ENCODE results near the gene COMMD7.
"Not testable (repeated sequence)": the region's sequence is repeated elsewhere in the genome, so short reads cannot be mapped to it uniquely, and the experiment has no call there.

Gene COMMD7

DNA sequence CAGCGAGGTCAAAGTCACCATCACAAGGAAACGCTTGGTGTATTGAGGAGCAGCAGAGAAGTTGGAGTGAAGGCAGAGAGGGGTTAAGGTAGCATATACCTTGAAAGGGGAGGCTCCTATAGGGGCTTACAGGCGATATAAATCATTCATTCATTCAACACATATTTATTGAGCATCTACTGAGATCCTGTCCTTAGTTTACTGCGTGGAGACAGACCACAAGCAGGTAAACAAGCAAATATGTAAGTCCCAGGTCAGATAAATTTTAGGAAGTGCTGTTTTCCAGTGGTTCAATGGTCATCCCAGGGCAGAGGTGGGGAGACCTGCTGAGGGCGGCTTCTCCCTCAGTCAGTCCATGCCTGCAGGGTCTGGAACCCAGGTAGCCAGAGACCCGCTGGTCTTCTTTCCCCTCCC, 18.2 kb upstream of the COMMD7 start:
- Mint-ChIP-seq H3K27ac (peak overlapping the region; percentile 30), H3K36me3 (ENCODE audit: low read depth) (no peaks in the 10 kb centered on the region), H3K9me3 (no peaks in the 10 kb centered on the region), H3K27me3 (peaks cover 31% of the 10 kb centered on the region), H3K4me1 (ENCODE audit: low read depth) (peaks cover 22% of the 10 kb centered on the region), H3K4me3 (peak overlapping the region; percentile 76)
- intact Hi-C loops (cut with micrococcal nuclease): no loop called here

DNA sequence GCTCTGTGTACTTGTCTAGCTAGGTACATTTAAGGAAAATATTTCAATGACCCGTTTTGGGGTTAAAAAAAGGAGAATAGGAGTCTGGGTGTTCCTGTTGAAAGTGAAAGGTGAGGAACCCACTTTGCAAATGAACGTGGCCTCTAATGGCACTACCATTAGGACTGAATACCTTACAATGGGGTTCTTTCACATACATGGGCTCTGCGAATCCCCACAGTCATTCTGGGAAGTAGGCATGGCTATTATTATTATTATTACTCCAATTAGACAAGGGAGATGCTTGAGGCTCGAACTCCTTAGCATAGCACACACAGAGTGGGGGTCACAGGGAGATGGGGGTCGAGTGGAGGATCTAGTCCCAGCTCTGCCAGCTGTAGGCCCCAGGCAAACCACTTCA, 12.9 kb upstream of the COMMD7 start:
- H3K4me1 Mint-ChIP-seq (ENCODE audit: low read depth): peaks cover 11% of the 10 kb centered on the region
- no peaks in the 10 kb centered on the region for H3K36me3 Mint-ChIP-seq (ENCODE audit: low read depth)
- H3K27ac Mint-ChIP-seq: no peak overlapping the region
- intact Hi-C loops (cut with micrococcal nuclease): no loop called here
- H3K27me3 Mint-ChIP-seq: peaks cover 4% of the 10 kb centered on the region
- H3K9me3 Mint-ChIP-seq: no peaks in the 10 kb centered on the region
- H3K4me3 Mint-ChIP-seq: no peak overlapping the region

DNA sequence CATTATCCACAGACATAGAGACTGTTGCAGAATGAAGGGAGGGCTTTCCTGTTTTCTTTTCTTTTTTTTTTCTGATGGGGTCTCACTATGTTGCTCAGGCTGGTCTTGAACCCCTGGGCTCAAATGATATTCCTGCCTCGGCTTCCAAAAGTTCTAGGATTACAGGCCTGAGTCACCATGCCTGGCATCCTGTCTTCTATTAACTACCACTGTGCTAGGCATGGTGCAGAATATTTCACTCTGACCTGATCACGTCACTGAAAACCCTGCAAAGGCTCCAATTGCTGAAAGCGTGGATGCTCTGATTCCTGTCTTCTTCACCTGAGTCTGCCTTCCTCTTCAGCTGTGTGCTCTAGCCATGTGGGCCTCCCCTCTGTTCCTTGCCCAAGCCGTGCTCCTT, 10.5 kb upstream of the COMMD7 start:
- intact Hi-C loops (cut with micrococcal nuclease): no loop called here
- no peak overlapping the region for H3K27ac Mint-ChIP-seq
- no peak overlapping the region for H3K4me3 Mint-ChIP-seq
- no peaks in the 10 kb centered on the region for H3K27me3 Mint-ChIP-seq
- peaks cover 10% of the 10 kb centered on the region for H3K4me1 Mint-ChIP-seq (ENCODE audit: low read depth)
- H3K9me3 Mint-ChIP-seq: no peaks in the 10 kb centered on the region
- no peaks in the 10 kb centered on the region for H3K36me3 Mint-ChIP-seq (ENCODE audit: low read depth)

DNA sequence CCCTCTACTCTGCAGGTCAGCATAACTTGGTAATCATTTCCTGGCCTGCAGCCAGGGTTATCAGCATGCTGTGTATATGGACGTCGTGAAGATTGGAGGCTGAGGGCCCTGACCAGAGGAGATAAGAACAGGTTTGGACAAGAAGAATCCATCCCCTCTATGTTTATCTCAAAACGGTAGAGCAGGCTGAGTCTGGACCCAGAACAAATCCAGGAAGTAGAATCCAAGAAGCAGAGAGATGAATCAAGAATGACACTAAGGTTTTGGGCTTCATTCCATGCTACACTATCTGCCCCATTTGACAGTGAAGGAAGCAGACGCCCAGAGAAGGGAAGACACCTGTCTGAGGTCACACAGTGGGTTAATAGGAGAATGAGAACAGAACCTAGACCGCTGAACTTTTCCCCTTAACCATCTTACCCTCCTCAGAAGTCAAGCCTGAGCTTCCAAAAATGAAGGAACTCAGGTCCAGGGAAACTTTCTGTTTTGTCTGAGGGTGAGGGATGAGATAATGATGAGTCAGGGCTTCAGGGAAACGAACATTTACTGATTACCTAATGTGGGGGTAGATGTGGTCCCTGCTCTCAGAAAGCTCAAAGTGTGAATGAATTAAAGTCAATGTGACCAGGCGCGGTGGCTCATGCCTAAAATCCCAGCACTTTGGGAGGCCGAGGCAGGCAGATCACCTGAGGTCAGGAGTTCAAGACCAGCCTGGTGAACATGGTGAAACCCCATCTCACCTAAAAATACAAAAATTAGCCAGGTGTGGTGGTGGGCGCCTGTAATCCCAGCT, 9.4 kb upstream of the COMMD7 start:
- Mint-ChIP-seq H3K4me3 (no peak overlapping the region), H3K27me3 (no peaks in the 10 kb centered on the region), H3K36me3 (ENCODE audit: low read depth) (no peaks in the 10 kb centered on the region), H3K4me1 (ENCODE audit: low read depth) (peaks cover 10% of the 10 kb centered on the region), H3K9me3 (no peaks in the 10 kb centered on the region), H3K27ac (no peak overlapping the region)
- intact Hi-C loops (cut with micrococcal nuclease): no loop called here

DNA sequence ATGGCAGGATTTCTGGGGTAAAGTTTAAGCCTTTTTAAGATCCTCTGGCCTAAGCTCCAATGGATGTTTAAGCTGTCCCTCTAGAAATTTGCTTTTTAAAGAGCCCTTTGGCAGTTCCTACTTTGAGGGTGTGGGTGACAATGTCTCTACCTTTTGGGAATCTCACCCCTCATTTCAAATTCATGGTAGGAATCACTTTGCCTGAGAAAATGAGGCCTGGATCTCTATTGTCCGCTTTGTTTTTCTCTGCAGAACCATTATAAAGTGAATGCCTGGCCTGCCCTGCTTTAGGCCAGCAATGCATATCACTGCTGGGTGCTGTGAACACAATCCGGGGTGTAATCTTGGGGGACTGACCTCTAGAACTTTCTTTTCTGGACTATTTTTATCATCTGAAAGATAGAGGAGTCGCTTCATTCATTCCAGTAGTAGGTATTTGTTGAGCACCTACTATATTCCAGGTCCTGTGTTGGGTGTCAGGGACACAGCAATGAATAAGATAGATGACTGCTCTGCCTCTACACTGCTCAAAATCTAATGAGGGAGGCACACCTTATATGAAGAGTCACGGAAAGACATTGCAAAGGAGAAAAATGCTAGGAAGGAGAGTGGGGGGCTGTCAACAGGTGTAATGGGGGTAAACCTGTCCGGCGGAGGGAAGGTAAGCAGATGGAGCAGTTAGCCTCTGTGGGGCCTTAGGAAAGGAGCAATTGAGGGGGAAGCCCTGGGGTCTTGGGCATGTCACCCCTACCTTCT, 8.6 kb upstream of the COMMD7 start:
- intact Hi-C loops (cut with micrococcal nuclease): no loop called here
- Mint-ChIP-seq H3K36me3 (ENCODE audit: low read depth) (no peaks in the 10 kb centered on the region), H3K27me3 (no peaks in the 10 kb centered on the region), H3K9me3 (no peaks in the 10 kb centered on the region), H3K27ac (no peak overlapping the region), H3K4me1 (ENCODE audit: low read depth) (peaks cover 11% of the 10 kb centered on the region), H3K4me3 (no peak overlapping the region)

DNA sequence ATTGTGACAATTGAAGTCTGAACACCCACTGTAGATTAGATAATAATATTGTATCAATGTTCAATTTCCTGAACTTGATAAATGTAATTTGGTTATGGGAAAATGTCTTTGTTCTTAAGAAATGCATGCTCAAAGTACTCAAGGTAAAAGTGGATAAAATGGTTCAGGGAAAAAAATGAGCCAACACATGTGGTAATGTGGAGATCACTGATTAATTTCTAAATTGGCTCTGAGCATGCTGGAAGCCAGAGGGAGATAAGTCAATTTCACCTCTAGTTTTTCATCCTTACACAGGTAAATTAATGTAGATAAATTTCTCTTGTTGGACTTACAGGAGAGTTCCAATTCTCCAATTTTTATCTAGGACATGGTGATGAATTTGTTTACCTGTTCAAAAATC, 8.0 kb upstream of the COMMD7 start:
- H3K27ac Mint-ChIP-seq: no peak overlapping the region
- intact Hi-C loops (cut with micrococcal nuclease): no loop called here
- no peaks in the 10 kb centered on the region for H3K27me3 Mint-ChIP-seq
- no peaks in the 10 kb centered on the region for H3K9me3 Mint-ChIP-seq
- H3K36me3 Mint-ChIP-seq (ENCODE audit: low read depth): no peaks in the 10 kb centered on the region
- peaks cover 17% of the 10 kb centered on the region for H3K4me1 Mint-ChIP-seq (ENCODE audit: low read depth)
- H3K4me3 Mint-ChIP-seq: no peak overlapping the region

DNA sequence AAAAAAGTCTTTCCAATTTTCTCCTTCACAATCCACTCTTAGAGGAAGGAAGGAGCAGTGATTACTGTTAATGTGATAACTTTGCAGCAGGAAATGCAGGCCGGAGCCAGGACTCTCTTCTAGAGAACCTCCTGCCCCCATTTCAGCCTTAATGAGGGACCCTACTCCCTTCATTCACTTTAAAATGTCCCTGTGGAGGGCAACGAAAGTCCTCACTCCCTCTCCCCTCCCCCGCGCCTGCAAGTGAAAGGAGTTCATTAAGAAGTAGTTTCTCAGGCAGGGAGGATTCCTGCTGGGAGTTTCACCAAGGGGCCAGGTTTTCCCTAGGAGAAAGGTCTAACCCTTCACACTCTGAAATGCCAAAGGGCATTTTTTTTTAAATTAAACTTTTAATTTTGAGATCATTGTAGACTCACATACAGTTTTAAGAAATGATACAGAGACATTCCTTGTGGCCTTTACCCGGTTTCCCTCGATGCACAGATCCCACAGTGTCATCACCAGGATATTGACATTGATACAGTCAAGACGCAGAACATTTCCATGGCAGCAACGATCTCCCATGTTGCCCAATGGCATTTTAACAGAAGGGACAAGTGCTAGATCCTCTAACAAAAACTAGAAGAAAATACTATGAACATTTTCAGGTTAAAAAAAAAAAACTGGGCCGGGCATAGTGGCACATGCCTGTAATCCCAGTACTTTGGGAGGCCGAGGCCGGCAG, 6.8 kb upstream of the COMMD7 start:
- H3K9me3 Mint-ChIP-seq: no peaks in the 10 kb centered on the region
- no peaks in the 10 kb centered on the region for H3K36me3 Mint-ChIP-seq (ENCODE audit: low read depth)
- no peaks in the 10 kb centered on the region for H3K27me3 Mint-ChIP-seq
- intact Hi-C loops (cut with micrococcal nuclease): no loop called here
- H3K4me3 Mint-ChIP-seq: no peak overlapping the region
- H3K27ac Mint-ChIP-seq: no peak overlapping the region
- peaks cover 18% of the 10 kb centered on the region for H3K4me1 Mint-ChIP-seq (ENCODE audit: low read depth)

DNA sequence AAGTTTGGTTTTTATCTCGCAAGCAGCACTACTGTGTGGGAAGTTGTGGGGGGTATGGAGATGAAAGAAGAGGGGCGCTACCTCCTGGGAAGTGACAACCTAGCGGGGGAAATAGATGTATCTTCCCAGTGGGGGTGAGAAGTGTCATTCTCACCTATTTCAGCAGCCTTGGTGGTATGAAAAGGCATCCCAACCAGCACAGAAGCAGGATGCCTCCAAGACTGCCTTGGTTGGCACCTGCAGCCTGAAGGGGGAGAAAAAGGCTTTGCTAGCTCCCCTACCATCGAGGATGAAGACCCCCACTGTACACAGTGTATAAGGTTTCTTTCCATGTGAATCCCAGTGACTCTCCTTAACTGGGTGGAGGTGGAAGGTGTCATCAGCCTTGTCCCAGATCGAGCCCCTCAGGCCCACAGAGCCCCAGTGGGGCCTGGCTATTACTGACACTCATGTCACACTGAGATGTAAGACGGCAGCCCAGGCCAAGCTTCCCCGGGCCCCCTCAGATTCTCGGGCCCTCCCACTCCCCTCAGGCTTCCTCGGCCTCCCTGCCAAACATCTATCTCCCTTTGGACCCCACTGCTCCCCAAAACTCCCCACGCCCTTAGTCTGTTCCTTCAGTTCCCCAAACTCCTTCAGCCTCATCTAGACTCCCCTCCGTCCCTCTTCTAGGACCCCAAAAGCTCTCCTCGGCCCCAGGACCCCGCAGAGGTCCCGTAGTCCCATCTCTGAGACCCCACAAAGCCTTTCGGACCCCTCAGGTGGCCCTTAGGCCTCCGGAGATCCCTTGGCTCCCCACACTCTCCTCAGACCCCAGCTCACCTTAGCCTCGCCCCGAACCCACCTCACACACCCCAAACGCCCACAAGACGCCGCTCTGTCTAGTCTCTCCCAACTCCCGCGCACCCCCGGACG, 688 bp downstream of the COMMD7 start:
- Mint-ChIP-seq H3K36me3 (ENCODE audit: low read depth) (peaks cover 24% of the 10 kb centered on the region), H3K27ac (peak overlapping the region; percentile 97), H3K27me3 (no peaks in the 10 kb centered on the region), H3K9me3 (no peaks in the 10 kb centered on the region), H3K4me3 (peak overlapping the region; percentile 99), H3K4me1 (ENCODE audit: low read depth) (peaks cover 27% of the 10 kb centered on the region)
- intact Hi-C loops (cut with micrococcal nuclease): loop anchor here (2.0 kb wide), 1 partner anchor 20 kb away; the partner anchor contains the start of gene DNMT3B

DNA sequence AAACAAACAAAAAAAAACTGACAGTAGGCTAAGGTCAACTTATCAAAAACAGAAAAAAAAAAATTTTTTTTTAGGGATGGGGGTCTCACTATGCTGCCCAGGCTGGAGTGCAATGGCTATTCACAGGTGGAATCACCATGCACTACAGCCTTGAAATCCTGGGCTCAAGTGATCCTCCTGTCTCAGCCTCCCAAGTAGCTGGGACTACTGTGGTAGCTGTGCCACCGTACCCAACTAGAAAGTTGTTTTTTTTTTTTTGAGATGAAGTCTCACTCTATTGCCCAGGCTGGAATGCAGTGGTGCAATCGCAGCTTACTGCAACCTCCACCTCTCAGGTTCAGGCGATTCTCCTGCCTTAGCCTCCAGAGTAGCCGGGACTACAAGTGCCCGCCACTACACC, 2.1 kb downstream of the COMMD7 start:
- intact Hi-C loops (cut with micrococcal nuclease): no loop called here
- H3K4me1 Mint-ChIP-seq (ENCODE audit: low read depth): peaks cover 20% of the 10 kb centered on the region
- no peaks in the 10 kb centered on the region for H3K27me3 Mint-ChIP-seq
- no peak overlapping the region for H3K4me3 Mint-ChIP-seq
- H3K9me3 Mint-ChIP-seq: no peaks in the 10 kb centered on the region
- H3K27ac Mint-ChIP-seq: no peak overlapping the region
- peaks cover 38% of the 10 kb centered on the region for H3K36me3 Mint-ChIP-seq (ENCODE audit: low read depth)

DNA sequence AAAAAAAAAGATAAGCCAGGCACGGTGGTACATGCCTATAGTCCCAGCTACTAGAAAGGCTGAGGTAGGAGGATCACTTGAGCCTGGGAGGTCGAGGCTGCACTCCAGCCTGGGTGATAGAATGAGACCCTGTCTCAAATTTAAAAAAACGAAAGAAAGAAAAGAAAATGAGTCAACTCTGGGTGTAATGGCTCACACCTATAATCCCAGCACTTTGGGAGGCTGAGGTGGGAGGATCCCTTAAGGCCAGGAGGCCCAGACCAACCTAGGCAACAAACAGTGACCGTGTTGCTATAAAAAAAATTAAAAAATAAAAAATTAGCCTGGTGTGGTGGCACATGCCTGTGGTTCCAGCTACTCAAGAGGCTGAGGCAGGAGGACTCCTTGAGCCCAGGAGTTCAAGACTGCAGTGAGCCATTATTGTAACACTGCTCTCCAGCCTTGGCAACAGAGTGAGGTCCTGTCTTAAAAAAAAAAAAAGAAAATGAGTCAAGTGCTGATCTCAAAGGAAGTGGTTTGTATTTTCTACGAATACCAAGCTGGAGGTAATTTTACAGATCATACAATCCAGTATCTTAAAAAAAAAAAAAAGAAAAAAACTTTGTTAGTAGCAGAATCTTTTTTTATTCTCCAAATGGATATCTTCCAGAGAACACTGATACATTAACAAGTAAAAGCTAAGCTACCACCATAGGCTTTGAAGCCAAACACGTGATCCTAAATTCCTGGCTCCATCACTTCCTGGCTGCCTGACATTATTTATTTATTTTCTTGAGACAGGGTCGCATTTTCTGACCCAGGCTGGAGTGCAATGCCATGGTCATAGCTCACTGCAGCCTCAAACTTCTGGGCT, 5.7 kb downstream of the COMMD7 start:
- Mint-ChIP-seq H3K27me3 (no peaks in the 10 kb centered on the region), H3K9me3 (no peaks in the 10 kb centered on the region), H3K4me3 (no peak overlapping the region), H3K36me3 (ENCODE audit: low read depth) (peaks cover 47% of the 10 kb centered on the region), H3K27ac (no peak overlapping the region), H3K4me1 (ENCODE audit: low read depth) (peaks cover 10% of the 10 kb centered on the region)
- intact Hi-C loops (cut with micrococcal nuclease): no loop called here

DNA sequence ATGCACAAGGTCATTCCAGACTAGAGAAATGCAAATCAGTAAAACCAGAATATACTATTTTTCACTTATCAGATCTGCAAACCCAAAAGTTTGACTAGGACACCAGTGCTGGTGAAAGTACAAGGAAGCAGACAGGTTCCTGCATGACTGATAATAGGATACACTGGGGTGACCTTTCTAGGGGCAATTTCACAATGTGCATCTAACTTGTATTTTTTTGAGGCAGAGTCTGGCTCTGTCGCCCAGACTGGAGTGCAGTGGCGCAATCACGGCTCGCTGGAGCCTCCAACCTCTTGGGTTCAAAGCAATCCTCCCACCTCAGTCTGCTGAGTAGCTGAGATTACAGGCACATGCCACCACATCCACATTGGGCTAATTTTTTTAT, 11.4 kb downstream of the COMMD7 start:
- Mint-ChIP-seq H3K4me3 (no peak overlapping the region), H3K27ac (no peak overlapping the region), H3K27me3 (no peaks in the 10 kb centered on the region), H3K4me1 (ENCODE audit: low read depth) (peaks cover 12% of the 10 kb centered on the region), H3K36me3 (ENCODE audit: low read depth) (peaks cover 70% of the 10 kb centered on the region), H3K9me3 (no peaks in the 10 kb centered on the region)
- intact Hi-C loops (cut with micrococcal nuclease): no loop called here

DNA sequence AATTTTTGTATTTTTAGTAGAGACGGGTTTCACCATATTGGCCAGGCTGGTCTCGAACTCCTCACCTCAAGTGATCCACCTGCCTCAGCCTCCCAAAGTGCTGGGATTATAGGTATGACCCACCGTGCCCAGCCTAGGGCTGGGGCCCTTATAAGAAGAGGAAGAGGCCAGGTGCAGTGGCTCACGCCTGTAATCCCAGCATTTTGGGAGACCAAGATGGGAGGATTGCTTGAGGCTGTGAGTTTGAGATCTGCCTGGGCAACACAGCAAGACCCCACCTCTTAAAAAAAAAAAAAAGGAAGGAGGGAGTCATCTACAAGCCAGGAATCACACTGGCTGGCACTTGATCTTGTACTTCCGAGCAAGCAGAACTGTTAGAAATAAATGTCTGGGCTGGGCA, 13.9 kb downstream of the COMMD7 start:
- H3K4me3 Mint-ChIP-seq; H3K27me3 Mint-ChIP-seq; H3K9me3 Mint-ChIP-seq; intact Hi-C loops (cut with micrococcal nuclease); H3K27ac Mint-ChIP-seq: not testable (repeated sequence)
- Mint-ChIP-seq H3K36me3 (ENCODE audit: low read depth) (peaks cover 81% of the 10 kb centered on the region), H3K4me1 (ENCODE audit: low read depth) (peaks cover 12% of the 10 kb centered on the region)

DNA sequence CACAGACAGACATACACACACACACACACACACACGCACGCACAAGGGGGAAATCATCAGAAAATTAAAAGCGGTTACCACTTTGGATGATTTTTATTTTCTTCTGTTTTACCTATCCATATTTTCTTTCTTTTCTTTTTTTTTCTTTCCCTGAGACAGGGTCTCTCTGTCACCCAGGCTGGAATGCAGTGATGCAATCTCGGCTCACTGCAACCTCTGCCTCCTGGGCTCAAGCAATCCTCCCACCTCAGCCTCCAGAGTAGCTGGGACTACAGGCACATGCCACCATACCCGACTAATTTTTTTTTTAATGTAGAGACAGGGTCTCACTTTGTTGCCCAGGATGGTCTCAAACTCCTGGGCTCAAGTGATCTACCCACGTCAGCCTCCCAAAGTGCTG, 14.8 kb downstream of the COMMD7 start:
- H3K9me3 Mint-ChIP-seq; intact Hi-C loops (cut with micrococcal nuclease); H3K27ac Mint-ChIP-seq; H3K4me3 Mint-ChIP-seq; H3K27me3 Mint-ChIP-seq: not testable (repeated sequence)
- peaks cover 12% of the 10 kb centered on the region for H3K4me1 Mint-ChIP-seq (ENCODE audit: low read depth)
- peaks cover 77% of the 10 kb centered on the region for H3K36me3 Mint-ChIP-seq (ENCODE audit: low read depth)
